PC-9 (cell line): ENCODE measurements around the gene VEZT. TPM values are rescaled to one million over a fixed set of nuclear protein-coding genes. Genes with fewer than 3 reads are reported as not detected.

Experiments used
- BruUV-seq: library from RNA; stranded (reverse); fragments of 400-500 nt; replicated peaks from 2 replicates; lab custom pipeline; 2021; lab: Mats Ljungman, UMichigan
- CTCF ChIA-PET: fragments of 300-600 bp; sonication (Branson Sonifier 250); formaldehyde crosslinking; loops from one replicate; lab custom pipeline; 2022; ENCODE audit warnings: antibody characterized with exemption; lab: Charles Lee
- POLR2A ChIA-PET: fragments of 300-600 bp; sonication (Branson Sonifier 250); formaldehyde crosslinking; loops from one replicate; lab custom pipeline; 2022; ENCODE audit warnings: antibody characterized with exemption; ENCODE audit not compliant: unreplicated experiment; lab: Charles Lee
- DNase-seq, 2 experiments: peaks; one replicate each; pipeline versions ENCODE4 v3.0.0 to v3.0.0-alpha.2; 2015 to 2022; ENCODE audit warnings: mixed read lengths in 1 of 2
- H2AFZ ChIP-seq: fragments of 200-600 bp; sonication (generic); 2 replicates; pipeline ENCODE4 v1.8.1; 2017; ENCODE audit warnings: antibody characterized with exemption
- H3F3A ChIP-seq: fragments of 200-600 bp; sonication (generic); 2 replicates; pipeline ENCODE4 v1.8.1; 2017; ENCODE audit warnings: antibody characterized with exemption, mild to moderate bottlenecking, low read depth; ENCODE audit not compliant: insufficient read depth
- H3K27ac ChIP-seq: fragments of 200-600 bp; sonication (generic); 2 replicates; pipeline ENCODE4 v1.6.1; 2016; ENCODE audit warnings: mixed run types
- H3K27me3 ChIP-seq: fragments of 200-600 bp; sonication (generic); 2 replicates; pipeline ENCODE4 v1.6.1; 2016; ENCODE audit warnings: low read depth, mixed run types; ENCODE audit not compliant: insufficient read depth
- H3K36me3 ChIP-seq: fragments of 200-600 bp; sonication (generic); 2 replicates; pipeline ENCODE4 v1.6.1; 2016; ENCODE audit warnings: low read depth, mixed run types
- H3K4me1 ChIP-seq: fragments of 200-600 bp; sonication (generic); replicated peaks from 2 replicates; pipeline ENCODE4 v1.6.1; 2016; ENCODE audit warnings: mixed run types; ENCODE audit not compliant: insufficient read depth
- H3K4me2 ChIP-seq: fragments of 200-600 bp; sonication (generic); 2 replicates; pipeline ENCODE4 v1.6.1; 2017; ENCODE audit warnings: mixed run types
- H3K4me3 ChIP-seq: fragments of 200-600 bp; sonication (generic); 2 replicates; pipeline ENCODE4 v1.6.1; 2016; ENCODE audit warnings: mixed run types
- H3K79me2 ChIP-seq: fragments of 200-600 bp; sonication (generic); 2 replicates; pipeline ENCODE4 v1.6.1; 2017; ENCODE audit warnings: low read depth, mixed run types
- H3K9me2 ChIP-seq: fragments of 200-600 bp; sonication (generic); 2 replicates; pipeline ENCODE4 v1.8.1; 2017; ENCODE audit warnings: mild to moderate bottlenecking; ENCODE audit not compliant: insufficient read depth
- H3K9me3 ChIP-seq: fragments of 200-600 bp; sonication (generic); 2 replicates; pipeline ENCODE4 v1.8.1; 2016; ENCODE audit warnings: low read depth; ENCODE audit not compliant: insufficient read depth
- H4K20me1 ChIP-seq: fragments of 200-600 bp; sonication (generic); 2 replicates; pipeline ENCODE4 v1.8.1; 2017; ENCODE audit not compliant: insufficient read depth
- EZH2 ChIP-seq: fragments of 200-600 bp; sonication (generic); IDR thresholded peaks from 2 replicates; pipeline ENCODE4 v1.8.0; 2017; ENCODE audit warnings: antibody characterized with exemption, low read depth
- intact Hi-C: fragments of 100-400 bp; cut with micrococcal nuclease; formaldehyde crosslinking; loops from one replicate; pipeline ENCODE4 v1.10.0; 2022; ENCODE audit not compliant: unreplicated experiment
- total RNA-seq: library from RNA; stranded (reverse); gene quantifications from 2 replicates; pipeline ENCODE4 v1.2.3, GENCODE V29; 2021
- TF ChIP-seq, protein P1 (sequence below): fragments of 200-600 bp; sonication (generic); conservative IDR thresholded peaks from 2 replicates; pipeline ENCODE4 v1.6.1; 2017; ENCODE audit warnings: mixed run types, antibody characterized with exemption, mild to moderate bottlenecking, moderate library complexity

Gene VEZT
- total RNA-seq, 1 experiment from 2014 or later: 46.8 TPM

DNA sequence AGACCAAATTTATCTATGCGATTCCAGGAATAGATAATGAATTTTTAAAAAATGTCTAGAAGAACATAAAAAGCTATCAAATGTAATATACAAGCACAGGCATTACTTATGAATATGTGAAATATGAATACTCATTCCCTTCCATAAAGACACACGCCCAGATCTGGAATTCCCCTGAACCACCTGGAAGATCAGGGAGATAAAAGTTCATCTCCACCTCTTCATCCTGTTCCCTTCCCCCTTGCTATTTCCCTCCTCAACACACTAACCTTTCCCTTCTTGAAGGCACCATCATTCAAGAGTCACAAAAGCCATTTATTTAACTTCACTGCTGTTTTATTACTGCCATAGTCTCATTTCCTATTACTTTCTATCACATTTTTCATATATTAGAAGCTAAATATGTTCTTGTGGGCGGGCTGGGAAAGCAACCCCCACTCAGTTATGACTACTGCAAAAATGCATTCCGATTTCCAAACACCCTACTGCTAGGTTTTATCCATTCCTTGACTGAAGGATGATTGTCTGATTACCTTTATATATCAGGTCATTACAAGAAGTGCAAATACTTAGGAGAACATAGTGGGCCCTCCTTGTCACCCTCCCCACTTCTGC lies 16.4 kb upstream of the VEZT start:
- peaks cover 71% of the 10 kb centered on the region for H3K4me1 ChIP-seq
- DNase-seq: peak; percentile 46 to 85
- no peaks in the 10 kb centered on the region for H4K20me1 ChIP-seq
- H3K4me3 ChIP-seq: peak overlapping the region; percentile 41; the same call in 1 of the 2 replicates
- TF ChIP-seq, protein P1, sequence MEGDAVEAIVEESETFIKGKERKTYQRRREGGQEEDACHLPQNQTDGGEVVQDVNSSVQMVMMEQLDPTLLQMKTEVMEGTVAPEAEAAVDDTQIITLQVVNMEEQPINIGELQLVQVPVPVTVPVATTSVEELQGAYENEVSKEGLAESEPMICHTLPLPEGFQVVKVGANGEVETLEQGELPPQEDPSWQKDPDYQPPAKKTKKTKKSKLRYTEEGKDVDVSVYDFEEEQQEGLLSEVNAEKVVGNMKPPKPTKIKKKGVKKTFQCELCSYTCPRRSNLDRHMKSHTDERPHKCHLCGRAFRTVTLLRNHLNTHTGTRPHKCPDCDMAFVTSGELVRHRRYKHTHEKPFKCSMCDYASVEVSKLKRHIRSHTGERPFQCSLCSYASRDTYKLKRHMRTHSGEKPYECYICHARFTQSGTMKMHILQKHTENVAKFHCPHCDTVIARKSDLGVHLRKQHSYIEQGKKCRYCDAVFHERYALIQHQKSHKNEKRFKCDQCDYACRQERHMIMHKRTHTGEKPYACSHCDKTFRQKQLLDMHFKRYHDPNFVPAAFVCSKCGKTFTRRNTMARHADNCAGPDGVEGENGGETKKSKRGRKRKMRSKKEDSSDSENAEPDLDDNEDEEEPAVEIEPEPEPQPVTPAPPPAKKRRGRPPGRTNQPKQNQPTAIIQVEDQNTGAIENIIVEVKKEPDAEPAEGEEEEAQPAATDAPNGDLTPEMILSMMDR: no peak
- no peak for TF ChIP-seq EZH2
- H3F3A ChIP-seq: peaks cover 55% of the 10 kb centered on the region
- BruUV-seq: no TSS peak
- no peak overlapping the region for H2AFZ ChIP-seq
- peak overlapping the region; percentile 98 for H3K27ac ChIP-seq
- no peaks in the 10 kb centered on the region for H3K9me3 ChIP-seq
- ChIA-PET POLR2A (interaction anchor here (0.6 to 0.7 kb wide), 4 partner anchors 14 to 499 kb away, joined by 3 to 10 read pairs (median 5); partner anchors contain the start of genes FGD6 and VEZT), CTCF (no interaction called here)
- H3K9me2 ChIP-seq: no peaks in the 10 kb centered on the region
- peaks cover 8% of the 10 kb centered on the region; the same call in 1 of the 2 replicates for H3K36me3 ChIP-seq
- intact Hi-C loops: loop anchor here (2.0 to 5.0 kb wide), 2 partner anchors 16 to 84 kb away; partner anchors contain the start of genes FGD6 and VEZT
- peaks cover 80% of the 10 kb centered on the region for H3K79me2 ChIP-seq
- no peaks in the 10 kb centered on the region for H3K27me3 ChIP-seq
- H3K4me2 ChIP-seq: peak overlapping the region; percentile 74

DNA sequence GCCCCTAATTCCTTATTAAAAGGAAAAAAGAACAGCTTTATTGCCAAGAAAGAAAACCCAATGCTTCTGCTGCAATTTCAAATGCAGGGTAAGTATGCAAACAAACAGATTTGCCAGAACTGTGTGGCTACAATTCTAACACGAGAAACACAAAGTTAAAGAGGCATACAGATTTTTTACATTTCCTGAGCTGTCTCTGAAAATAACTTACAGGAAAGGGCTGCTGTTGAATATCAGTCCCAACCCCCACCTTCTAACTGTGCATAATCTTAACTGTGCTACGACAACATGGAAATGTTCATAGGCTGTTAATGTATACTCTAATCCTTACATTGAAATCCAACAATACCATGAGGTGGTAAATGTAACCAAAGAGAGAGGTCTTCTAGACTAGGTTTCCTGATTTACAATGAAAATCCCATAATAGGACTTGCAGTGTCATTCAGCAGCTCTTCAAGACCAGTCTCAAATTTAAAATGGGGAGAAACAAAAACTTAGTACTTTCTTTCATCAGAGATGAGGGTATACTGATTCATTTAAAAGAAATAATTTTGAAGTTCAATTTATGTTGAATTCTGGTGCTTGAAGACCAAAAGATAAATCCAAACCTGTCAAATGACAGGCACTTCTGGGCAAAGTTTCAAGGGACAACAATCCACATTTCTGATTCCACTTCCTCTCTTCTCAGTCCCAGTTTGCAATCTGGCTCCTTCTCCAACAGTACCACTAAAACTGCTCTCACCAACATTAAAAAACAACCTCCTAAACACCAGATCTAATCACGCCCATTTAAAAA lies 14.7 kb upstream of the VEZT start:
- no peaks in the 10 kb centered on the region for H3K9me3 ChIP-seq
- no peaks in the 10 kb centered on the region for H4K20me1 ChIP-seq
- H3K4me1 ChIP-seq: peaks cover 85% of the 10 kb centered on the region
- ChIA-PET POLR2A (interaction anchor here (0.6 kb wide), 1 partner anchor 124 kb away, joined by 3 read pairs; no protein-coding TSS in a partner anchor), CTCF (no interaction called here)
- H3K9me2 ChIP-seq: no peaks in the 10 kb centered on the region
- TF ChIP-seq, protein P1: no peak
- peaks cover 80% of the 10 kb centered on the region for H3K79me2 ChIP-seq
- peak overlapping the region; percentile 98 for H3K27ac ChIP-seq
- no peak for DNase-seq
- H3K4me2 ChIP-seq: peak overlapping the region; percentile 83
- H3K36me3 ChIP-seq: peaks cover 8% of the 10 kb centered on the region; the same call in 1 of the 2 replicates
- intact Hi-C loops: loop anchor here (5.0 kb wide), 1 partner anchor 86 kb away; no protein-coding TSS in a partner anchor
- no peaks in the 10 kb centered on the region for H3K27me3 ChIP-seq
- peaks cover 62% of the 10 kb centered on the region for H3F3A ChIP-seq
- no TSS peak for BruUV-seq
- H3K4me3 ChIP-seq: peak overlapping the region; percentile 48; the same call in 1 of the 2 replicates
- H2AFZ ChIP-seq: no peak overlapping the region

DNA sequence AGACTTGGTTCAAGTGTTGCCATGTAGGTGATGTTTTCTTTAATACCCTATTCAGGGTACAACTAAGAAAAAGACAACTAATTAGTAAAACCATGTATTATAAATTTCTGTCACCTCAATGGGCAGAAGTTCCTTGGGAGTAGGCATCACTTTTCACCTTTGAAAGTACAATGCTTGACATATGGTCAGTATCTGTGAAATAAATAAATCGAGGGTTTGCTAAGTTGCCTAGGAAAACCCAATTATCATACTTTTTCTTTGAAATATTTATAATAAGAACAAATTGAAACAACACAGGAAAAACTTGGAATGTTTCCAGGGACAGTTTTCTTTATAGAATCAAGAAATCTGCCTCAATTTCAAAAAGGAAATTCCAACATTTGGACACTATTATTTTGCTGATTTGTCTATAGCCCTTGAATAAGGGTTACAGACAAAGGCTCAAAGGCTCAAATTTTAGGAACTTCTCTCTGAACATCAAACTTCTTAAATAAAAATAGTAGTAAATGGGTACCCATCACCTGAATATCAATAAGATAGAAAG lies 14.0 kb upstream of the VEZT start:
- peak overlapping the region; percentile 48 for H3K4me3 ChIP-seq
- peak overlapping the region; percentile 83 for H3K4me2 ChIP-seq
- H3K79me2 ChIP-seq: peaks cover 79% of the 10 kb centered on the region
- CTCF ChIA-PET: no interaction called here
- H3K9me3 ChIP-seq: no peaks in the 10 kb centered on the region
- H3F3A ChIP-seq: peaks cover 62% of the 10 kb centered on the region
- H4K20me1 ChIP-seq: no peaks in the 10 kb centered on the region
- peaks cover 8% of the 10 kb centered on the region; the same call in 1 of the 2 replicates for H3K36me3 ChIP-seq
- H2AFZ ChIP-seq: no peak overlapping the region
- no TSS peak for BruUV-seq
- no peaks in the 10 kb centered on the region for H3K27me3 ChIP-seq
- H3K9me2 ChIP-seq: no peaks in the 10 kb centered on the region
- intact Hi-C loops: loop anchor here (1.0 to 5.0 kb wide), 2 partner anchors 14 to 86 kb away; partner anchors contain the start of genes FGD6 and VEZT
- POLR2A ChIA-PET: no interaction called here
- TF ChIP-seq EZH2: no peak
- TF ChIP-seq, protein P1: no peak
- H3K4me1 ChIP-seq: peaks cover 85% of the 10 kb centered on the region
- H3K27ac ChIP-seq: peak overlapping the region; percentile 98
- no peak for DNase-seq
